GM12874 (cell line): Measurements from ENCODE around the gene C17orf114.
A peak's percentile ranks its signal among the peaks of the same experiment; 100 is the strongest.

ENCODE experiments used
- CTCF ChIP-seq: IDR thresholded peaks from 2 replicates; pipeline ENCODE4 v1.5.1; 2011; ENCODE audit warnings: low read depth, mild to moderate bottlenecking, control low read depth, low read length, moderate library complexity; ENCODE audit not compliant: insufficient read depth

Gene C17orf114

GRCh38 chr17:4789701-4789950 is 12.5 kb downstream of the C17orf114 start:
- TF ChIP-seq CTCF = no peak

DNA sequence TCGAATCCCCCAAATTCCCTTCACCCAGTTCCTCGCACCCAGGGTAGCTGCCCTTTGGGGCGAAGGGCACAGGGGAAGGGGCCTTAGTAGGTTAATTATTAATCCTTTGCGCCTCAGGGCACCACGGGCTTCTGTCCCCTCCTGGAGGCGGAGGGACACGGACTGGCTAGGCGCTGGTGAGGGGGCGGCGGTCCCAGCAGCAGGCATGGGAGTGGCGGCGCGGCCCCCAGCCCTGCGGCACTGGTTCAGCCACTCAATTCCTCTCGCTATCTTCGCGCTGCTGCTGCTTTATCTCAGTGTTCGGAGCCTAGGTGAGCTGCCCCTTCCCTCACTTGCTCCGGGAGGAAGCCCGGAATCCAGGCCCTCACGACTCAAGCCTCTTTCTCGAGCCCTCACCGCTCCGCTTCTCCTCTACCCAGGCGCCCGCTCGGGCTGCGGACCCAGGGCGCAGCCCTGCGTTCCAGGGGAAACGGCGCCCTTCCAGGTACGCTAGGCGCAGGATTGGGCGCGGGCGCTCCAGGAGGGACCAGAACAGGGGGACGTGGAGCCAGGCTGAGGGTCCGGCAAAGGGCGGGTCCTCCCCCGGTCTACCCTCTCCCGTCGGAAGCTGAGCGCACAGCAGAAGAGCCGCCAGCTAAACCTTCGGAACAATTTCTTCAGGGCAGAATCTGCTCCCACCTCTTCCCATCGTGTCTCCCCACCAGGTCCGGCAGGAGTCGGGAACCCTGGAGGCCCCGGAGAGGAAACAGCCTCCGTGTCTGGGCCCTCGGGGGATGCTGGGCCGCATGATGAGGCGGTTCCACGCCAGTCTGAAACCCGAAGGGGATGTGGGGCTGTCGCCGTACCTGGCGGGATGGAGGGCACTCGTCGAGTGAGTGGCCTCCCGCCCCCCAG is 13.1 kb downstream of the C17orf114 start, which contains the start of gene GLTPD2:
Gene GLTPD2 (plus strand): TSS at position 158 of the 894 bp plus-strand sequence. CDS start 48 bp downstream, at position 206.
- no peak for TF ChIP-seq CTCF

GRCh38 chr17:4788159-4788806 is 13.8 kb downstream of the C17orf114 start:
- TF ChIP-seq CTCF = no peak

DNA sequence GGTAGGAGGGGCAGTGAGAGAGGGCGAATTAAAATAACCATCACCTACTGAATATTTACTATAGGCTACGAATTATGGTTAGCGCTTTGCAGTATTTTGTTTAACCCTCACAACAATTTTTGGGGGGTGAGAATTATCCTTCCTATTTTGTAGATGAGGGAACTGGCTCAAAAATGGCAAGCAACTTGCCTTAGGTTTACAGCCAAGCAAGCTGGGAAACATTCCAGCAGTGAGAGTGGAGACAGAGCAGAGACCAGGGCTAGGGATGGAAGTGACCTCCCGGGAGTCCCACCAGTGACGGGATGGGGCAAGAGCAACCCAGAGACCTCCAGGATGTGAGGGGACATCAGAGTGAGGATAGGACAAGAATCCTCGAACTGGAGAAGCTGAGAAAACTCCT is 15.6 kb downstream of the C17orf114 start:
- no peak for TF ChIP-seq CTCF

GRCh38 chr17:4786106-4786511 is 16.0 kb downstream of the C17orf114 start, which contains the start of gene VMO1:
VMO1 (minus strand) TSS chr17:4786364; CDS start chr17:4786352, 12 bp downstream.
- TF ChIP-seq CTCF = no peak

- no peak for TF ChIP-seq CTCF
Observed at GRCh38 chr17:4785311-4786105, 16.6 kb downstream of the C17orf114 start.

- TF ChIP-seq CTCF = peak; percentile 11; the same call in 1 of the 2 replicates
Observed at GRCh38 chr17:4782652-4783051, 19.5 kb downstream of the C17orf114 start.
